OCI-LY7 (cell line): Measurements from ENCODE around the gene KDM4D. TPM values are rescaled to one million over a fixed set of nuclear protein-coding genes. Genes with fewer than 3 reads are reported as not detected.

Experiments
- BruUV-seq: library from RNA; stranded (reverse); fragments of 400-500 nt; replicated peaks from 2 replicates; lab custom pipeline; 2021; lab: Mats Ljungman, UMichigan
- CTCF ChIA-PET: fragments of 300-600 bp; sonication (Branson Sonifier 250); formaldehyde crosslinking; loops from one replicate; lab custom pipeline; 2022; ENCODE audit warnings: antibody characterized with exemption; ENCODE audit not compliant: unreplicated experiment; lab: Charles Lee
- POLR2A ChIA-PET: fragments of 300-600 bp; sonication (Branson Sonifier 250); formaldehyde crosslinking; loops from one replicate; lab custom pipeline; 2022; ENCODE audit warnings: antibody characterized with exemption; lab: Charles Lee
- DNase-seq: peaks from one replicate; pipeline ENCODE4 v3.0.0-alpha.2; 2015; ENCODE audit warnings: low spot score
- H2AFZ ChIP-seq: fragments of 200-600 bp; sonication (generic), shearing (Covaris generic); 2 replicates; pipeline ENCODE4 v1.6.1; 2014; ENCODE audit warnings: mild to moderate bottlenecking, antibody characterized with exemption, low read length, moderate library complexity
- H3K27ac ChIP-seq: fragments of 200-600 bp; sonication (generic); 2 replicates; pipeline ENCODE4 v1.5.1; 2014; ENCODE audit warnings: mixed run types, low read depth, mild to moderate bottlenecking, moderate library complexity, low read length, inconsistent platforms; ENCODE audit not compliant: poor library complexity, severe bottlenecking
- H3K36me3 ChIP-seq: fragments of 200-600 bp; sonication (generic); 2 replicates; pipeline ENCODE4 v1.6.1; 2014; ENCODE audit warnings: mild to moderate bottlenecking, antibody characterized with exemption, low read length, moderate library complexity, mixed read lengths; ENCODE audit not compliant: insufficient read depth
- H3K4me1 ChIP-seq: fragments of 200-600 bp; sonication (generic); 2 replicates; pipeline ENCODE4 v1.5.1; 2014; ENCODE audit warnings: mild to moderate bottlenecking, low read length; ENCODE audit not compliant: insufficient read depth, poor library complexity, severe bottlenecking
- H3K4me2 ChIP-seq: fragments of 200-600 bp; sonication (generic); 2 replicates; pipeline ENCODE4 v1.6.1; 2014; ENCODE audit warnings: mild to moderate bottlenecking, low read length
- H3K4me3 ChIP-seq: fragments of 200-600 bp; sonication (generic); 2 replicates; pipeline ENCODE4 v1.5.1; 2014; ENCODE audit warnings: mild to moderate bottlenecking, low read depth, low read length; ENCODE audit not compliant: poor library complexity, severe bottlenecking
- H3K79me2 ChIP-seq: fragments of 200-600 bp; sonication (generic); 2 replicates; pipeline ENCODE4 v1.6.1; 2016; ENCODE audit warnings: low read depth, mild to moderate bottlenecking, low read length, moderate library complexity, mixed read lengths; ENCODE audit not compliant: insufficient read depth
- H3K9me2 ChIP-seq: fragments of 200-600 bp; sonication (generic); 2 replicates; pipeline ENCODE4 v1.6.1; 2016; ENCODE audit warnings: mild to moderate bottlenecking, low read length, mixed read lengths; ENCODE audit not compliant: insufficient read depth
- H3K9me3 ChIP-seq: fragments of 200-600 bp; sonication (generic); 2 replicates; pipeline ENCODE4 v1.6.1; 2014; ENCODE audit warnings: mild to moderate bottlenecking, mixed run types, low read length, mixed read lengths
- H4K20me1 ChIP-seq: fragments of 200-600 bp; sonication (generic); 2 replicates; pipeline ENCODE4 v1.6.1; 2014; ENCODE audit warnings: mild to moderate bottlenecking, antibody characterized with exemption, low read length, moderate library complexity, mixed read lengths; ENCODE audit not compliant: insufficient read depth
- EZH2phosphoT487 ChIP-seq: fragments of 200-600 bp; sonication (generic); IDR thresholded peaks from 2 replicates; pipeline ENCODE4 v1.6.1; 2018; ENCODE audit warnings: low read depth, borderline replicate concordance, mild to moderate bottlenecking, mixed run types, antibody characterized with exemption, low read length, moderate library complexity, mixed read lengths
- intact Hi-C: fragments of 100-400 bp; cut with micrococcal nuclease; formaldehyde crosslinking; loops from one replicate; pipeline ENCODE4 v1.10.0; 2022; ENCODE audit not compliant: unreplicated experiment
- total RNA-seq, 2 experiments: library from RNA; depleted of rRNA in 1 of 2; stranded (reverse); fragments of >200 nt in 1 of 2; shearing (Covaris generic) in 1 of 2; gene quantifications; 2 replicates each; pipeline ENCODE4 v1.2.3, GENCODE V29; 2014 to 2022
- TF ChIP-seq, protein P1 (sequence below): fragments of 200-600 bp; sonication (generic); conservative IDR thresholded peaks from 2 replicates; pipeline ENCODE4 v1.5.1; 2014; ENCODE audit warnings: mild to moderate bottlenecking, antibody characterized with exemption, low read length, moderate library complexity, mixed read lengths

Gene KDM4D
- total RNA-seq, 2 experiments from 2014 or later, result 1.0 to 1.6 TPM

DNA sequence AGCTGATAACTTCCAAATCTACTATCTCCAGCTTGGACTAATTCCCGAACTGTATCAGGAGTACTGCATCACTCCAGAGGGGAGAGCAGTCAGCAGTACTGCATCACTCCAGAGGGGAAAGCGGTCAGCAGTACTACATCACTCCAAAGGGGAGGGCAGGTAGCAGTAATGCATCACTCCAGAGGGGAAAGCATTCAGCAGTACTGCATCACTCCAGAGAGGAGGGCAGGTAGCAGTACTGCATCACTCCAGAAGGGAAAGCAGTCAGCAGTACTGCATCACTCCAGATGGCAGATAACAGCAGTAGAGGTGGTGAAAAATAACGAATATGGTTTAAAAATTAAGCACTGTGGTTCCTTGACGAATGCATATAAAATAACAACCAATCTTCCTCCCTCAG, 8.6 kb upstream of the KDM4D start:
- POLR2A ChIA-PET, result no interaction called here
- Histone ChIP-seq H3K27ac (no peak overlapping the region), H3K36me3 (peaks cover 98% of the 10 kb centered on the region), H3K79me2 (no peaks in the 10 kb centered on the region), H4K20me1 (0 out of 2 replicates have a peak, but pooled peaks cover 4% of the 10 kb centered on the region), H3K4me1 (no peaks in the 10 kb centered on the region), H3K9me2 (no peaks in the 10 kb centered on the region), H3K4me2 (no peak overlapping the region), H3K9me3 (no peaks in the 10 kb centered on the region), H3K4me3 (no peak overlapping the region), H2AFZ (no peak overlapping the region)
- CTCF ChIA-PET, result interaction anchor here (1.0 kb wide), 1 partner anchor 130 kb away, joined by 4 read pairs; no protein-coding TSS in a partner anchor
- TF ChIP-seq EZH2phosphoT487, result no peak
- TF ChIP-seq, protein P1, sequence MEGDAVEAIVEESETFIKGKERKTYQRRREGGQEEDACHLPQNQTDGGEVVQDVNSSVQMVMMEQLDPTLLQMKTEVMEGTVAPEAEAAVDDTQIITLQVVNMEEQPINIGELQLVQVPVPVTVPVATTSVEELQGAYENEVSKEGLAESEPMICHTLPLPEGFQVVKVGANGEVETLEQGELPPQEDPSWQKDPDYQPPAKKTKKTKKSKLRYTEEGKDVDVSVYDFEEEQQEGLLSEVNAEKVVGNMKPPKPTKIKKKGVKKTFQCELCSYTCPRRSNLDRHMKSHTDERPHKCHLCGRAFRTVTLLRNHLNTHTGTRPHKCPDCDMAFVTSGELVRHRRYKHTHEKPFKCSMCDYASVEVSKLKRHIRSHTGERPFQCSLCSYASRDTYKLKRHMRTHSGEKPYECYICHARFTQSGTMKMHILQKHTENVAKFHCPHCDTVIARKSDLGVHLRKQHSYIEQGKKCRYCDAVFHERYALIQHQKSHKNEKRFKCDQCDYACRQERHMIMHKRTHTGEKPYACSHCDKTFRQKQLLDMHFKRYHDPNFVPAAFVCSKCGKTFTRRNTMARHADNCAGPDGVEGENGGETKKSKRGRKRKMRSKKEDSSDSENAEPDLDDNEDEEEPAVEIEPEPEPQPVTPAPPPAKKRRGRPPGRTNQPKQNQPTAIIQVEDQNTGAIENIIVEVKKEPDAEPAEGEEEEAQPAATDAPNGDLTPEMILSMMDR, result no peak
- BruUV-seq, result no TSS peak
- DNase-seq, result no peak
- intact Hi-C loops, result no loop called here

DNA sequence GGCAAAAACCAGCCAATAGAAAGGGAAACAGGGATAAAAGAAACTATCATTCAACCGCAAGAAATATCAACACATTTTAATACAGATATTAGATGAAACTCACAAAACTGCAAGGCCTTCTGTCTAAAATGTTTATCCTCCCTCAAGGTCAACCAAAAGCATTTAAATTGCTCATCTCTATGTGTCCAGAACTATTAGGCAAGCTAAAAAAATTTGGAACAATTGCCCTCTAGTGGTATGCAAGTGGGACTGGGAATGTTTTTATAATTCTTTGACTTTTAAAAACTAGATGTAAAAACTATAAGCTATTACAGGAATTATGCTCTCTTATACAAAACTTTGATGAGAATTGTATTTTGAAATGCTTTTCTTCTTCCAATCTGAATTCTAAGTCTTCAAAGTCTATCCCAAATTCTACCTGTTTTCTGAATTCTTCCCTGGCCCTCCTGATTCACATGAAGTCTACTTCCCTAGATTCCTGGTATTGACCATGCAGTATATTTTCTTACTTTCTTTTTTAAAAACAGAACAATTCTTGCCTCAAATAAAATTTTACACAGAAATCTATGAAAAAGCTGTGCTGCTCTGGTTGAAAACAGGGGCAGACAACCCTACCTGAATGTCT, 5.1 kb upstream of the KDM4D start:
- Histone ChIP-seq H4K20me1 (peaks cover 9% of the 10 kb centered on the region; the same call in 1 of the 2 replicates), H2AFZ (no peak overlapping the region), H3K4me2 (no peak overlapping the region), H3K27ac (no peak overlapping the region), H3K4me3 (no peak overlapping the region), H3K9me3 (no peaks in the 10 kb centered on the region), H3K79me2 (peaks cover 18% of the 10 kb centered on the region), H3K9me2 (no peaks in the 10 kb centered on the region), H3K4me1 (peaks cover 10% of the 10 kb centered on the region), H3K36me3 (peaks cover 85% of the 10 kb centered on the region)
- POLR2A ChIA-PET, result interaction anchor here (0.6 to 1.1 kb wide), 4 partner anchors 8 to 121 kb away, joined by 3 read pairs; partner anchors contain the start of gene ENDOD1
- DNase-seq, result peak; percentile 20
- TF ChIP-seq, protein P1, result peak; percentile 75
- no peak for TF ChIP-seq EZH2phosphoT487
- intact Hi-C loops, result no loop called here
- CTCF ChIA-PET, result no interaction called here
- no TSS peak for BruUV-seq

DNA sequence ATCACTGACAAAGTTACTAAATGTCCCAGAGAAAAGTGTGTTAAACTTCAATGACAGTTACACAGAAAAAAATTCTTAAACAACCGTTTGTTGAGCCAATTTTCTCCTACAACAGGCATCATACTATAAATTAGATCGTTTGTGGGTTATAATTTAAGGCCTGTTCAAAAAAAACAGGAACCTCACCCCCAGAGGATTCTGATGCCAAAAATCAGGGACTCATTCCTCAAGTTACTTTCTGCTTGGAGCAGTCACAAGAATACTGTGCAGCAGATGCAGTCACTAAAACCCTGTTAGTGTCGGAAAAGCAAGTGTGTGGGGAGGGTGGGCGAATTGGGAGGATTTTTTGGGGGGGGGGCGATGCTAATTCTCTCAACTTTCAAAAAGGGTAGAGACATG, 810 bp upstream of the KDM4D start:
- H3K4me3 ChIP-seq, result peak overlapping the region; percentile 94
- intact Hi-C loops, result loop anchor here (2.0 kb wide), 3 partner anchors 96 to 844 kb away; partner anchors contain the start of gene PANX1

More for the DNA sequence above, 810 bp upstream of the KDM4D start:
- peak overlapping the region; percentile 39 for H3K27ac ChIP-seq
- ChIA-PET POLR2A (interaction anchor here (0.8 to 2.7 kb wide), 6 partner anchors 10 to 299 kb away, joined by 3 to 18 read pairs (median 4); partner anchors contain the start of gene SRSF8), CTCF (interaction anchor here (0.6 kb wide), 2 partner anchors 285 to 468 kb away, joined by 4 read pairs; no protein-coding TSS in a partner anchor)
- peaks cover 10% of the 10 kb centered on the region for H3K4me1 ChIP-seq
- H4K20me1 ChIP-seq, result peaks cover 9% of the 10 kb centered on the region; the same call in 1 of the 2 replicates
- peak overlapping the region; percentile 91 for H3K4me2 ChIP-seq
- H3K79me2 ChIP-seq, result peaks cover 18% of the 10 kb centered on the region
- H3K9me3 ChIP-seq, result peaks cover 5% of the 10 kb centered on the region; the same call in 1 of the 2 replicates
- DNase-seq, result no peak
- BruUV-seq, result no TSS peak
- H3K36me3 ChIP-seq, result peaks cover 43% of the 10 kb centered on the region
- H3K9me2 ChIP-seq, result no peaks in the 10 kb centered on the region
- no peak for TF ChIP-seq EZH2phosphoT487
- TF ChIP-seq, protein P1, result no peak
- peak overlapping the region; percentile 99; the same call in 1 of the 2 replicates for H2AFZ ChIP-seq
